SK-N-SH (cell line): Measurements from ENCODE around the gene ZNF3.

Source experiments
- EZH2phosphoT487 ChIP-seq: fragments of 200-600 bp; sonication (generic); IDR thresholded peaks from 2 replicates; pipeline ENCODE4 v1.6.1; 2017; ENCODE audit warnings: low read depth, mixed run types, mild to moderate bottlenecking, antibody characterized with exemption, moderate library complexity, borderline replicate concordance
- NRF1 ChIP-seq: IDR thresholded peaks from 2 replicates; pipeline ENCODE4 v1.6.1; 2012; ENCODE audit warnings: low read depth, mild to moderate bottlenecking, low read length
- POLR2AphosphoS5 ChIP-seq: IDR thresholded peaks from 2 replicates; pipeline ENCODE4 v1.6.1; 2012; ENCODE audit warnings: low read depth, low read length
- RAD21 ChIP-seq: IDR thresholded peaks from 2 replicates; pipeline ENCODE4 v1.6.1; 2012; ENCODE audit warnings: mild to moderate bottlenecking, low read length
- RCOR1 ChIP-seq: fragments of 150-350 bp; IDR thresholded peaks from 2 replicates; pipeline ENCODE4 v1.6.1; 2017; ENCODE audit warnings: antibody characterized with exemption, low read length
- YY1 ChIP-seq: IDR thresholded peaks from 2 replicates; pipeline ENCODE4 v1.4.0; 2012; ENCODE audit warnings: low read depth, mild to moderate bottlenecking
- TF ChIP-seq, protein P1 (sequence below): fragments of 200-600 bp; sonication (generic); IDR thresholded peaks from 2 replicates; pipeline ENCODE4 v1.6.1; 2017; ENCODE audit warnings: antibody characterized with exemption, mild to moderate bottlenecking, moderate library complexity

DNA sequence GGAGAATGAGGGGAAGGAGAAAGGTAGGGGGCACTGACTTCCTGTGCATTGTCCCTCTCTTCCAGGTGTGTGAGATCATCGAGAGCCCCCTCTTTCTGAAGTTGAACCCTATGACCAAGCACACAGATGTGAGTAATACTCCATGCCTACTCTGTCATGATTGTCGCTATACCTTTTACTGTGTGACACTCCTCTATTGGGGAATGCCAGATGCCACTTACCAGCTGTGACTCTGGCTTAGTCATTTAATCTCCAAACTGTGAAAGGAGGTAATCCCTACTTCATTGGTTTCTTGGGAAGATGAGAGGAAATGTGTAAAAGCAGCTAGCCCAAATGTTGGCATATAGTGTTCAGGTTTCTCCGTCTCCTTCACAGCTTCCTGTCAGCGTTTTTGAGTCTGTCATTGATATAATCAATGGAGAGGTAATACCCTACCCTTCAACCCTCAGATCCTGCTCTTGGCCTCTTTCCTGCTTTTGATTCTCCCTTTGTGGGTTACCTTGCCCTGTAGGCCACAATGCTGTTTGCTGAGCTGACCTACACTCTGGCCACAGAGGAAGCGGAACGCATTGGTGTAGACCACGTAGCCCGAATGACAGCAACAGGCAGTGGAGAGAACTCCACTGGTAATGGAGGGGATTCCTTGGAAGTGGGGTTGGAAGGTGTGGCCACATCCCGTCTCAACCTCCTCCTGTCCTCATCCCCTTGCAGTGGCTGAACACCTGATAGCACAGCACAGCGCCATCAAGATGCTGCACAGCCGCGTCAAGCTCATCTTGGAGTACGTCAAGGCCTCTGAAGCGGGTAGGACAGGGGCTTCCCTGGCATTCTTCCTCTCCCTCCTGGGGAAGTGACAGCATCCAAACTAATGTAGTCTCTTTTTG is 9.2 kb upstream of the ZNF3 start:
- TF ChIP-seq POLR2AphosphoS5 = no peak; the same call in 1 of the 2 replicates
- TF ChIP-seq NRF1 = no peak
- TF ChIP-seq, protein P1, sequence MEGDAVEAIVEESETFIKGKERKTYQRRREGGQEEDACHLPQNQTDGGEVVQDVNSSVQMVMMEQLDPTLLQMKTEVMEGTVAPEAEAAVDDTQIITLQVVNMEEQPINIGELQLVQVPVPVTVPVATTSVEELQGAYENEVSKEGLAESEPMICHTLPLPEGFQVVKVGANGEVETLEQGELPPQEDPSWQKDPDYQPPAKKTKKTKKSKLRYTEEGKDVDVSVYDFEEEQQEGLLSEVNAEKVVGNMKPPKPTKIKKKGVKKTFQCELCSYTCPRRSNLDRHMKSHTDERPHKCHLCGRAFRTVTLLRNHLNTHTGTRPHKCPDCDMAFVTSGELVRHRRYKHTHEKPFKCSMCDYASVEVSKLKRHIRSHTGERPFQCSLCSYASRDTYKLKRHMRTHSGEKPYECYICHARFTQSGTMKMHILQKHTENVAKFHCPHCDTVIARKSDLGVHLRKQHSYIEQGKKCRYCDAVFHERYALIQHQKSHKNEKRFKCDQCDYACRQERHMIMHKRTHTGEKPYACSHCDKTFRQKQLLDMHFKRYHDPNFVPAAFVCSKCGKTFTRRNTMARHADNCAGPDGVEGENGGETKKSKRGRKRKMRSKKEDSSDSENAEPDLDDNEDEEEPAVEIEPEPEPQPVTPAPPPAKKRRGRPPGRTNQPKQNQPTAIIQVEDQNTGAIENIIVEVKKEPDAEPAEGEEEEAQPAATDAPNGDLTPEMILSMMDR = no peak
- no peak for TF ChIP-seq RCOR1
- TF ChIP-seq RAD21 = no peak
- TF ChIP-seq EZH2phosphoT487 = no peak
- no peak for TF ChIP-seq YY1
